Stimulated activated CD8-positive, alpha-beta memory T cell treated with anti-CD3 and anti-CD28 coated beads, Interleukin-4, amount 100 ng/mL, for 4 hours (primary cell): ENCODE measurements around the gene SPRYD3.

Source experiments
- DNase-seq, 2 donors: peaks; one replicate each; pipeline ENCODE4 v3.0.0-alpha.2; 2020; ENCODE audit warnings: low read depth in 2 of 2, low spot score in 1 of 2

Gene SPRYD3

DNA sequence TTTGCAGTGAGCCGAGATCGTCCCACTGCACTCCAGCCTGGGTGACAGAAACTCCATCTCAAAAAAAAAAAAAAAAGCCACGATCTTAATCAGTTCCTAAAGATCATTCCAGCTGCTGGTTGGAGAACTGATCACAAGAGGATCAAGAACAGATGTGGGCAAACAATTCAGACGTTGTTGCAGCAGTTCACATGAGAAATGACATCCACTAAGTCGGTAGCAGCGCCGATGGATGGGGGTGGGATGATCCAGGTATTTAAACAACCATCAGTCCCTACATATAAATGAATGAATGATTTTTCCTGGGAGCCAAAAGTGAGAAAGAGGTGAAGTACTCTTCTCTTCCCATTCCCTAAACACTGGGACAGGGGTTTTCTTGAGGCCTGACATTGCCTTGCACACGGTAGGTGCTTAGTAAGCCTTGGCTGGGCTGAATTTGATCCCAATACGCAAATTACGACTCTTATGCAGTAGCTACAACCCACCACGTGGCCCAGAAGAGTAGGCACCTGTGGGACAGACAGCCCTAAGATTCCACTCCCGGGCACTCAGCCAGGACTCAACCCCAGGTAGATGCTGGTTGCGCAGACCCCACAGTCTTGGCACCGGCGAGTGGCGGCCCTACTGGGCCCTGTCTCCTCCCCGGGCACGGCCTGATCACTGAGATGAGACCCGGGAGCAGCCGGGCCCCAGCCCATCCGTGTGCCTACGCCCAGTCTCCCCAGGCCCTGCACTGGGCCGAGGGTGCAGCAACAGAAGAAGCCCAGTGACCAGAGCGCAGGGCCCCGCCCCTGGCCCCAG is 565 bp downstream of the SPRYD3 start:
- no peak for DNase-seq

- DNase-seq, result no peak
Measured at GRCh38 chr12:53077030-53077429, 2.2 kb downstream of the SPRYD3 start.

GRCh38 chr12:53076461-53076860 is 2.7 kb downstream of the SPRYD3 start:
- DNase-seq, result no peak

GRCh38 chr12:53074999-53075370 is 4.2 kb downstream of the SPRYD3 start:
- DNase-seq, result no peak

- no peak for DNase-seq
Measured at GRCh38 chr12:53074283-53074998, 4.7 kb downstream of the SPRYD3 start.

DNA sequence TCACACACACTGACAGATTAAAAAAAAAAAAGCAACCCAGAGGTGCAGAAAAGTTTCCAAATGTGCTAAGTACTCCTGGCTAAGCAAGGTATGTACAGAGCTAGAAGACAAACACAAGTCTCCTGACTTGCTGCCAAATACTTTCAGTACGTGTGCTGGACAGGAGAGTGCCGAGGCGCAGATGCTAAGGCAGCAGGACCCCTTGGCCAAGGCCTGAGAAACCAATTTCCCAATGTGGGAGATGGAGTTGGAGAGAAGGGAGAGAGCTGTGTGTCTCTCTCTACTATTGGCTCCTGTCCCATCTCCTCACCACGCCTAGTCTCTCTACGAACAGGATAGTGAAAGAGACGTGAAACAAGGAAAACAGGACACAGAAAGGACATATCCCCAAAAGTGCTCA is 5.3 kb downstream of the SPRYD3 start:
- no peak for DNase-seq

GRCh38 chr12:53071591-53072551 is 7.3 kb downstream of the SPRYD3 start:
- no peak for DNase-seq

DNA sequence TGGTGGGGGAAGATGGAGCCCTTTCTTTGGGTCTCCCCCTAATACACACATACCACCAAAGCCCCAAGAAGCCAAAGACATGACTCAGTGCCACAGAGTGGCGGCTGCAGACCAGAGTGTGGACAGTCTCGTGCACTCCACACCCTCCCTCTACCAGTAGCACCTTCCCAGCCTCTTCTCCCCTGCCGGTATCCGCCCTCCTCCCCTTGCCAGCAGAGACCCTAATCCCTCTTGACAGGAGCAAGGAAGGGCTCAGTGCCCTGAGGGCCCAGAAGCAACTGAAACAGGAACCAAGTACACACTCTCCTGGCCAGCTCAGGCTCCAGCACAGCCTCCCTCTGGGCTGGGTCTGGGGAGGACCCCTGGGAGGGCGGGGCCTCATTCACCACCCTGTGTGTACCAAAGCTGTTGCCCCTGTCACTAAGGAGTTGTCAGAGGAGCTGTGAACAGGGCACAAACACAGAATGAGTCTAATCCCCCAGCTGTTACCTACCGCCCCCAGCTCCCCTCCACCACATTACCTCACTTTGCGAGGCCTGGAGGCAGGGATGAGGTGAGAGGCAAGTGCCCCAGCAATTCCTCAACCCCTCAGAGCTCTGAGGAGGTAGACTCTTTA is 8.2 kb downstream of the SPRYD3 start:
- no peak for DNase-seq

GRCh38 chr12:53069621-53070410 is 9.4 kb downstream of the SPRYD3 start:
- DNase-seq, result no peak

GRCh38 chr12:53068811-53069585 is 10.2 kb downstream of the SPRYD3 start:
- DNase-seq, result no peak

DNA sequence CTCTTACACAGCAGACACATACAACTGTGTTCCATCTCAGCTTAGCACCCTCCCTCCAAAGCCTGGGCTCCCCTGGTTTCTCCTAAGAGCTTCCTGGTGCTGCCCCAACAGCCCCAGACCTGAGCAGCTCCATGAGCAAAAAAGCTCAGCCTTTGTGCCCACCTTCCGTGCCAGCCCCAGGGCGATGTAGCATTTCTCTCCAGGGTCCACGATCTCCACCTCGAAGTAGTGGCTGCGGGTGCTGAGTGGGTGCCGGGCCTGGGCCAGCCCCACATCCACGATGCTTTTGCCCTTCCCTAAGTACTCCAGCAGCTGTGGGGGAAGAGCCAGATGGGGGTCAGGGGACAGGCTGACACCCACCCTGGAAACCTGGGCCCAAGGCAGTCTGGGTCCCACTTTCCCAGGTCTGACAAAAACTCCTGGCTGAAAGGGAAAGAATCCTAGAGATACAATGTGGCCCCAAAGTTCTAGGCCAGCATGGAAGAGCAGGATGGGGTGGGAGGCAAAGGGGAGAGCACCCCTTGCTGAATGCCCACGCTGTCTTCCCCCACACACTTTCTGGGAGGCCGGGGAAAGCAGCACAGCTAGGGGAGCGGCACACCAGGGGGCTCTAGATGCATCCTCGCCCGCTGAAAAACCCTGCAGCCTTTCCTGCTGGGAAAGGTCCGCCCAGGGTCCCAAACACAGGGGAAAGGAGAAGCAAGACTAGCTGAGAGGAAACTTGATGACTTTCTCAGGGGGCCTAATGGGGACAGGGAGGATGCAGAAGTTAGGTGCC is 11.0 kb downstream of the SPRYD3 start:
- DNase-seq, result no peak

- no peak for DNase-seq
Measured at GRCh38 chr12:53067074-53067992, 11.9 kb downstream of the SPRYD3 start.

GRCh38 chr12:53065975-53066931 is 12.9 kb downstream of the SPRYD3 start:
- DNase-seq, result peak; percentile 29 to 40

- no peak for DNase-seq
Measured at GRCh38 chr12:53065470-53065869, 13.7 kb downstream of the SPRYD3 start.

DNA sequence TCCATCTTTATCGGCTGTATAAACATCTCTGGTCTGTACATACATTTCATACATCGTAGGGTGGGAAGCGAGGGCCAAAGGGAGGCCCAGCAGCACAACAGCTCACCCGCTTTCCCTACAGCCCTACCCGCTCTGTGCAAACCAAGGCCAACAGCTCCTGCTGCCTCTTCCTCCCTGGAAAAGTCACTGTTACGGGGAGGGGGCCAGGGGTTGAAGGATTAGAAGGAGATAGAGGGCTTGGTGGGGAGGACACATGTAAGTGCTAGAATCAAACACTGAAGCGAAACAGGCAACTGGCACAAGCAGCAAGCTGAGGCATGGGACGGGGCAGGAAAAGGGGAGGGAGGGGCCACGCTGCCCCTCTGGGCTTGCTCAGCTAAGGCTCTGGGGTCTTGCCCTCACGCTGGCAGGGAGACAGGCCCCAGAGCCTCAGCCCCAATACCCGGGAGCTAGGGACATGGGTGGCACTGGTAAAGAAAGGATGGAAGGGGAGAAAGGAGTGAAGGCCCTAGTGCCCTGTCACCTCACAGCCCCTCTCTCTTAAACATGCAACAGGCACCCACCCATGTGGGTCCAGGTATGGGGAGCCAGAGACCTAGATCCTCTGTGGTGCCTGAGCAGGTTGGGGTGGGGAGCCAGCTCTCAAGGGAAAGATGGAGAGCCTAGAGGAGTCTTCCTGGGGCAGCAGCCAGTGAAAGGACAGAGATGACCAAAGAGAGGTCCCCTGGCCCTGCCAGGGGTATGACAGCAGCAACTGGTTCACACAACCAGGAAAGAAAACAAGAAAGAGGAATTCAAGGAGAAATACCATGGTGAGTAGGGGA is 14.4 kb downstream of the SPRYD3 start:
- DNase-seq, result no peak
